GM13976 (cell line): ENCODE measurements around the gene SH3PXD2A.

Source experiments
- DNase-seq: peaks from one replicate; pipeline ENCODE4 v3.0.0; 2012; ENCODE audit warnings: low spot score
- CTCF ChIP-seq: IDR thresholded peaks from 2 replicates; pipeline ENCODE4 v1.5.1; 2012; ENCODE audit warnings: borderline replicate concordance, mild to moderate bottlenecking; ENCODE audit not compliant: insufficient read depth; ENCODE audit errors: extremely low read depth, missing control alignments, control extremely low read depth
- in situ Hi-C: fragments of 300-500 bp; cut with MboI; formaldehyde crosslinking; loops from one replicate; pipeline ENCODE4 v1.12.0; 2022; ENCODE audit warnings: low sequenced_read_pairs, mixed read lengths, inconsistent platforms; ENCODE audit not compliant: unreplicated experiment

SH3PXD2A gene

GRCh38 chr10:103629581-103629980, 225.8 kb downstream of the SH3PXD2A start:
- no peak for TF ChIP-seq CTCF
- DNase-seq: no peak
- in situ Hi-C loops: no loop called here

DNA sequence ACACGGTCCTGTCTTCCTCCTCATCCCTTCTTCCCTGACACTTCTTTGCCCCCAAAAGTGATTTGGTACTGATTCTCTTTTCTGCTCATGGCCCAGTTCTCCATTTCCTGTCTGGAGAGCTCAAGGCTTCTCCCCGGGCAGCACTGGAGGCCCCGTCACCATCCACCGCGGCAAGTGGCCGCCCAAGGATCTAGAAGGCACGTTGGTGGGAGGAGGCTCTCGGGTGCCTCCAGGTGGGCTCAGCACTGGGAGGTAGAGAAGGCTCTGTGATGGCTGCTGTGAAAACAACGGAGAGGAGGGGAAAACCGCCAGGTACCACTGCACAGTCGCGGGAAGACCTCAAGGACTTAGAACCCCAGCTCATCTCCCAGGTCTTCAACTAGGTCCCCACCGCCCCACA, 227.5 kb downstream of the SH3PXD2A start:
- in situ Hi-C loops: no loop called here
- DNase-seq: no peak

GRCh38 chr10:103627111-103627892, 228.1 kb downstream of the SH3PXD2A start:
- DNase-seq: no peak
- in situ Hi-C loops: no loop called here
- no peak for TF ChIP-seq CTCF

More for the DNA sequence above, 227.5 kb downstream of the SH3PXD2A start:
- TF ChIP-seq CTCF: no peak

GRCh38 chr10:103626178-103626577, 229.2 kb downstream of the SH3PXD2A start:
- no peak for DNase-seq
- in situ Hi-C loops: no loop called here
- no peak for TF ChIP-seq CTCF

GRCh38 chr10:103622935-103623574, 232.3 kb downstream of the SH3PXD2A start:
- DNase-seq: no peak
- TF ChIP-seq CTCF: no peak
- in situ Hi-C loops: no loop called here

DNA sequence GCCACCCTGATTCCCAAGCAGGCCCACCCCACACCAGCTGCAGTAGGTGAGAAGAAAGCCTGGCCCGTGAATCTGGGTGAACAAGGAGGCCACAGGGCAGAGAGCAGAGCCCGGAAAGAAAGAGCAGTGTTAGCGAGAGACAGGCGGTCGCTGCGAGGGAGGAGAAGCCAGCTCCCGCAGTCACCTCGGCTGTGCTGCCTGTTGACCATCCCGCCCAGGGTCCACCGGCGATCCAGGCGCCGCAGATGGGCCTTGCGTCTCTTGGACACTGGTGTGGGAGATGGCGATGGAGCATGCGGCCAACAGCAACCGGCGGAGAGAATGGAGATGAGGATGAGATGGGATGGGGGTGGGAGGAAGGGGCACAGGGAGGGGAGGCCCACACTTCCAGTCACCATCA, 233.1 kb downstream of the SH3PXD2A start:
- in situ Hi-C loops: no loop called here
- DNase-seq: no peak
- TF ChIP-seq CTCF: no peak
